ENCODE results near the gene GRK7. TPM values are rescaled to one million over a fixed set of nuclear protein-coding genes. Genes with fewer than 3 reads are reported as not detected.

Gene GRK7
- total and polyA plus RNA-seq, 2 of the 13 experiments (the other 11 are each of a cell fraction or from before 2014, with no cell fraction given), result not detected

- TF ChIP-seq ZNF770 (CRISPR knock-in tag; IDR thresholded peaks at IDR 0.05) (peak; percentile 49; the same call in 1 of the 2 replicates), ZNF614 (CRISPR knock-in tag; IDR thresholded peaks at IDR 0.05; ENCODE audit: borderline replicate concordance) (peak; percentile 82; the same call in 1 of the 2 replicates), TRIM24 (CRISPR knock-in tag; IDR thresholded peaks at IDR 0.05) (no peak), ATF2 (CRISPR knock-in tag; IDR thresholded peaks at IDR 0.05) (peak; percentile 82), NFE2 (CRISPR knock-in tag; IDR thresholded peaks at IDR 0.05) (no peak), PITX1 (CRISPR knock-in tag; IDR thresholded peaks at IDR 0.05) (0 out of 2 replicates have a peak, but pooled peaks have one; percentile 12), MEIS1 (CRISPR knock-in tag; IDR thresholded peaks at IDR 0.05; ENCODE audit: borderline replicate concordance) (no peak; the same call in 1 of the 2 replicates), ZNF75D (CRISPR knock-in tag; IDR thresholded peaks at IDR 0.05; ENCODE audit: borderline replicate concordance) (no peak), PHF20 (CRISPR knock-in tag; IDR thresholded peaks at IDR 0.05) (peak; percentile 76), BRD4 (CRISPR knock-in tag; IDR thresholded peaks at IDR 0.05) (no peak; the same call in none of the 2 replicates), SKIL (CRISPR knock-in tag; IDR thresholded peaks at IDR 0.05; ENCODE audit: borderline replicate concordance) (no peak), CENPT (CRISPR knock-in tag; IDR thresholded peaks at IDR 0.05; ENCODE audit: low read depth) (no peak), KAT7 (CRISPR knock-in tag; IDR thresholded peaks at IDR 0.05; ENCODE audit: borderline replicate concordance) (peak; percentile 94; the same call in 1 of the 2 replicates), ZNF503 (CRISPR knock-in tag; IDR thresholded peaks at IDR 0.05) (peak; percentile 80; the same call in 1 of the 2 replicates), THRA (CRISPR knock-in tag; IDR thresholded peaks at IDR 0.05; ENCODE audit: borderline replicate concordance) (no peak; the same call in 1 of the 2 replicates), ZNF292 (CRISPR knock-in tag; IDR thresholded peaks at IDR 0.05; ENCODE audit: borderline replicate concordance, low read depth) (peak; percentile 69; the same call in 1 of the 2 replicates), MYNN (CRISPR knock-in tag; IDR thresholded peaks at IDR 0.05; ENCODE audit: low read depth) (no peak), ZNF17 (CRISPR knock-in tag; IDR thresholded peaks at IDR 0.05) (no peak), HNF4A (CRISPR knock-in tag; IDR thresholded peaks at IDR 0.05) (no peak)
Measured at GRCh38 chr3:141738022-141738890, 25.0 kb upstream of the GRK7 start, which contains the start of gene RNF7 (continued).
